HCT116 (cell line): ENCODE results near the gene APOA1. TPM values are rescaled to one million over a fixed set of nuclear protein-coding genes. Genes with fewer than 3 reads are reported as not detected.

Experiments used
- ATAC-seq: fragments of 200-7000 bp; cut with Tn5 transposase; 2 replicates; pipeline ENCODE4 v1.9.1; 2020; ENCODE audit warnings: mild to moderate bottlenecking, moderate library complexity
- BruUV-seq: library from RNA; stranded (reverse); fragments of 400-500 nt; replicated peaks from 2 replicates; lab custom pipeline; 2021; lab: Mats Ljungman, UMichigan
- CTCF ChIA-PET: fragments of 300-600 bp; sonication (Branson Sonifier 250); formaldehyde crosslinking; loops from one replicate; lab custom pipeline; 2021; ENCODE audit warnings: antibody characterized with exemption; lab: Charles Lee
- POLR2A ChIA-PET: fragments of 300-600, 350-600 bp; sonication (Branson Sonifier 250); formaldehyde crosslinking; loops from one replicate; lab custom pipeline; 2021; ENCODE audit warnings: antibody characterized with exemption; lab: Charles Lee
- RAD21 ChIA-PET, 2 experiments: fragments of 300-600 bp; sonication (Branson Sonifier 250); formaldehyde crosslinking; loops; one replicate each; lab custom pipeline; 2023; ENCODE audit warnings: low total read pairs in 2 of 2; ENCODE audit not compliant: uncharacterized antibody in 2 of 2, unreplicated experiment in 2 of 2, low non-redundant PET in 1 of 2; lab: Charles Lee
- DNase-seq: peaks from one replicate; pipeline ENCODE4 v3.0.0-alpha.2; 2010; ENCODE audit warnings: low read depth, low spot score
- H2AFZ ChIP-seq: fragments of 200-600 bp; shearing (Covaris generic), sonication (generic); 2 replicates; pipeline ENCODE4 v1.6.1; 2017; ENCODE audit warnings: low read depth, mixed run types, mixed read lengths, antibody characterized with exemption, low read length; ENCODE audit not compliant: poor library complexity, severe bottlenecking
- H3K27ac ChIP-seq: 2 replicates; pipeline ENCODE4 v1.5.1; 2012; ENCODE audit warnings: low read depth, low read length
- H3K27me3 ChIP-seq: fragments of 200-600 bp; sonication (generic); 2 replicates; pipeline ENCODE4 v1.6.1; 2016; ENCODE audit warnings: mixed run types, low read length, mixed read lengths; ENCODE audit not compliant: insufficient read depth
- H3K36me3 ChIP-seq, 2 experiments: fragments of 200-500 bp in 1 of 2; fragments of 200-600 bp in 1 of 2; sonication (Bioruptor generic) in 1 of 2; sonication (generic) in 1 of 2; 2 replicates each; pipeline versions ENCODE4 v1.5.1 to v1.6.1; 2014 to 2016; ENCODE audit warnings: low read length in 2 of 2, inconsistent platforms in 1 of 2, mixed read lengths in 1 of 2, mixed run types in 1 of 2; ENCODE audit not compliant: insufficient read depth in 2 of 2, control insufficient read depth in 1 of 2
- H3K4me1 ChIP-seq, 2 experiments: fragments of 200-600 bp in 1 of 2; sonication (generic) in 1 of 2; 2 replicates each; pipeline versions ENCODE4 v1.5.1 to v1.6.1; 2012 to 2017; ENCODE audit warnings: low read length in 2 of 2, inconsistent platforms in 1 of 2, mild to moderate bottlenecking in 1 of 2, mixed read lengths in 1 of 2, mixed run types in 1 of 2, moderate library complexity in 1 of 2; ENCODE audit not compliant: insufficient read depth in 2 of 2, control insufficient read depth in 1 of 2
- H3K4me2 ChIP-seq: fragments of 200-600 bp; sonication (generic); 2 replicates; pipeline ENCODE4 v1.6.1; 2017; ENCODE audit warnings: mixed run types, low read length, mixed read lengths
- H3K4me3 ChIP-seq, 2 experiments: fragments of 200-600 bp in 1 of 2; sonication (generic) in 1 of 2; replicated peaks in 1 of 2; 2 replicates each; pipeline ENCODE4 v1.5.1; 2011 to 2016; ENCODE audit warnings: low read length in 2 of 2, control low read depth in 1 of 2, low read depth in 1 of 2, mild to moderate bottlenecking in 1 of 2, mixed read lengths in 1 of 2, mixed run types in 1 of 2
- H3K79me2 ChIP-seq: fragments of 200-600 bp; sonication (generic); 2 replicates; pipeline ENCODE4 v1.6.1; 2017; ENCODE audit warnings: mild to moderate bottlenecking, mixed run types, low read length, moderate library complexity, mixed read lengths; ENCODE audit not compliant: insufficient read depth
- H3K9ac ChIP-seq: fragments of 200-600 bp; sonication (generic); 2 replicates; pipeline ENCODE4 v1.6.1; 2016; ENCODE audit warnings: low read length, mixed read lengths
- H3K9me2 ChIP-seq: fragments of 200-600 bp; sonication (generic), shearing (Covaris generic); 2 replicates; pipeline ENCODE4 v1.6.1; 2017; ENCODE audit warnings: mixed run types, mild to moderate bottlenecking, moderate library complexity; ENCODE audit not compliant: insufficient read depth
- H3K9me3 ChIP-seq, 2 experiments: fragments of 200-500 bp in 1 of 2; fragments of 200-600 bp in 1 of 2; sonication (Bioruptor generic) in 1 of 2; sonication (generic) in 1 of 2; 2 replicates each; pipeline ENCODE4 v1.6.1; 2014 to 2017; ENCODE audit warnings: low read length in 2 of 2, mixed read lengths in 2 of 2, inconsistent platforms in 1 of 2, low read depth in 1 of 2, mild to moderate bottlenecking in 1 of 2, mixed run types in 1 of 2, moderate library complexity in 1 of 2; ENCODE audit not compliant: control insufficient read depth in 1 of 2, insufficient read depth in 1 of 2
- H4K20me1 ChIP-seq: fragments of 200-600 bp; sonication (generic), shearing (Covaris generic); 2 replicates; pipeline ENCODE4 v1.6.1; 2017; ENCODE audit warnings: mixed run types, mild to moderate bottlenecking, moderate library complexity; ENCODE audit not compliant: insufficient read depth
- ELF1 ChIP-seq: IDR thresholded peaks from 2 replicates; pipeline ENCODE4 v1.6.1; 2012; ENCODE audit warnings: low read depth, borderline replicate concordance
- POLR2A ChIP-seq: IDR thresholded peaks from 2 replicates; pipeline ENCODE4 v1.7.0; 2011; ENCODE audit warnings: borderline replicate concordance; ENCODE audit not compliant: insufficient read depth, insufficient read length; ENCODE audit errors: extremely low read depth
- TCF7L2 ChIP-seq: IDR thresholded peaks from 2 replicates; pipeline ENCODE4 v1.7.0; 2011; ENCODE audit warnings: borderline replicate concordance, inconsistent platforms; ENCODE audit not compliant: insufficient read depth, insufficient read length; ENCODE audit errors: extremely low read depth
- intact Hi-C: fragments of 100-400 bp; cut with micrococcal nuclease; formaldehyde crosslinking; loops from 2 replicates; pipeline ENCODE4 v1.10.0; 2022
- total RNA-seq: library from RNA; stranded (reverse); gene quantifications from one replicate; pipeline ENCODE4 v1.2.1, GENCODE V29; 2021; ENCODE audit not compliant: unreplicated experiment
- TF ChIP-seq, protein P1 (sequence below): IDR thresholded peaks from 2 replicates; pipeline ENCODE4 v1.6.1; 2012
- TF ChIP-seq, protein P2 (sequence below), 3 experiments: fragments of 200-600 bp in 1 of 3; sonication (generic) in 1 of 3; IDR thresholded peaks in 2 of 3; conservative IDR thresholded peaks in 1 of 3; 2 replicates each; pipeline ENCODE4 v1.5.1; 2012 to 2017; ENCODE audit warnings: low read depth in 2 of 3, low read length in 2 of 3, antibody characterized with exemption in 1 of 3, borderline replicate concordance in 1 of 3, control low read depth in 1 of 3, mild to moderate bottlenecking in 1 of 3, mixed read lengths in 1 of 3, mixed run types in 1 of 3, moderate library complexity in 1 of 3; ENCODE audit not compliant: insufficient read depth in 1 of 3
- TF ChIP-seq, protein P3 (sequence below): IDR thresholded peaks from 2 replicates; pipeline ENCODE4 v1.6.1; 2012
- TF ChIP-seq, protein P4 (sequence below): IDR thresholded peaks from 2 replicates; pipeline ENCODE4 v1.6.1; 2011; ENCODE audit warnings: mild to moderate bottlenecking, low read length, moderate library complexity; ENCODE audit not compliant: insufficient replicate concordance; ENCODE audit errors: extremely low read depth

APOA1 gene
- total RNA-seq, 1 experiment from 2014 or later: 2.0 TPM

DNA sequence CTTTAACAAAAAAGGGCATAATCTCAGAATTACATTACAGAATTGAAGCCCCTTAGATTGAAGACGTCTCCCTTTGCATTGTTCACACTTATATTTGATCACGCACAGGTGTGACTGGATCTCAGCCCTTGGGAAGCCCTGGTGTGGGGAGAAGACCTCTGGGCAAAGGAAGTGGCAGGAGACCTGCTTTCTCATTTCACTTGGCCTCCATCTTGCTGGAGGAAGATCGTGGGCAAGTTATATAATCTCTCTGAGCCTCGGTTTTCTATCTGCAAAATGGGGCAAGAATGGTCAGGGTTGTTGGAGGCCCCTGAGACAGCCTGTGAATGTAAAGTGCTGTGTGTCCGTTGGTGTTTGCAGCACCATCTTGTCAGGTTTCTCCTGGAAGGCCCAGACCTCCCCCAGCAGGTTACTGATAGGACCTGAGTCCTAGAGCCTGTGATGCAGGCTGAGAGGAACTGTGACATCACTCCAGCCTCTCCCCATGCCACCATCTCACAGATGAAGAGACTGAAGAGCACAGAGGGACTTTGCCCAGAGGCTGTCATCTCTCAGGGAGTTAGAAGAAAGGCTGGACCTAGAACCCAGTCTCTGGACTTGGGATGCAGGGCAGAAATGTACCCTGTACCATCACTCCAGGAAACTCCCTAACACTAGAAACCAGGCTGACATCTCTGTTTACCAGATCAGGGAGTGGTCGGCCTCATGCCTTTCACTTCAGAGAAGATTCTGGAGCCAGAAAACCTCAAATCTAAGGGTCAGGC is 1.1 kb upstream of the APOA1 start:
- intact Hi-C loops: no loop called here
- H3K4me2 ChIP-seq: no peak overlapping the region
- RAD21 ChIA-PET: no interaction called here

More for the DNA sequence above, 1.1 kb upstream of the APOA1 start:
- ATAC-seq (no peak), DNase-seq (no peak)
- ChIA-PET CTCF (no interaction called here), POLR2A (no interaction called here)
- H3K9me2 ChIP-seq: no peaks in the 10 kb centered on the region
- no peaks in the 10 kb centered on the region for H4K20me1 ChIP-seq
- no peaks in the 10 kb centered on the region for H3K79me2 ChIP-seq
- H2AFZ ChIP-seq: no peak overlapping the region
- H3K4me1 ChIP-seq: peaks cover 8 to 15% of the 10 kb centered on the region in 2 experiments
- no peak overlapping the region for H3K9ac ChIP-seq
- no TSS peak for BruUV-seq
- no peak overlapping the region for H3K4me3 ChIP-seq
- H3K27me3 ChIP-seq: no peaks in the 10 kb centered on the region
- no peaks in the 10 kb centered on the region for H3K9me3 ChIP-seq
- no peak overlapping the region for H3K27ac ChIP-seq
- TF ChIP-seq POLR2A: no peak
- TF ChIP-seq, protein P1, sequence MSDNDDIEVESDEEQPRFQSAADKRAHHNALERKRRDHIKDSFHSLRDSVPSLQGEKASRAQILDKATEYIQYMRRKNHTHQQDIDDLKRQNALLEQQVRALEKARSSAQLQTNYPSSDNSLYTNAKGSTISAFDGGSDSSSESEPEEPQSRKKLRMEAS: no peak
- no peak for TF ChIP-seq TCF7L2
- TF ChIP-seq, protein P2, sequence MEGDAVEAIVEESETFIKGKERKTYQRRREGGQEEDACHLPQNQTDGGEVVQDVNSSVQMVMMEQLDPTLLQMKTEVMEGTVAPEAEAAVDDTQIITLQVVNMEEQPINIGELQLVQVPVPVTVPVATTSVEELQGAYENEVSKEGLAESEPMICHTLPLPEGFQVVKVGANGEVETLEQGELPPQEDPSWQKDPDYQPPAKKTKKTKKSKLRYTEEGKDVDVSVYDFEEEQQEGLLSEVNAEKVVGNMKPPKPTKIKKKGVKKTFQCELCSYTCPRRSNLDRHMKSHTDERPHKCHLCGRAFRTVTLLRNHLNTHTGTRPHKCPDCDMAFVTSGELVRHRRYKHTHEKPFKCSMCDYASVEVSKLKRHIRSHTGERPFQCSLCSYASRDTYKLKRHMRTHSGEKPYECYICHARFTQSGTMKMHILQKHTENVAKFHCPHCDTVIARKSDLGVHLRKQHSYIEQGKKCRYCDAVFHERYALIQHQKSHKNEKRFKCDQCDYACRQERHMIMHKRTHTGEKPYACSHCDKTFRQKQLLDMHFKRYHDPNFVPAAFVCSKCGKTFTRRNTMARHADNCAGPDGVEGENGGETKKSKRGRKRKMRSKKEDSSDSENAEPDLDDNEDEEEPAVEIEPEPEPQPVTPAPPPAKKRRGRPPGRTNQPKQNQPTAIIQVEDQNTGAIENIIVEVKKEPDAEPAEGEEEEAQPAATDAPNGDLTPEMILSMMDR (IDR thresholded peaks at IDR 0.05 in 2 of 3, conservative IDR thresholded peaks at IDR 0.05 in 1 of 3; ENCODE audit: borderline replicate concordance in 1 of 3, insufficient read depth in 1 of 3, low read depth in 2 of 3, low read length in 2 of 3): no peak
- TF ChIP-seq, protein P3, sequence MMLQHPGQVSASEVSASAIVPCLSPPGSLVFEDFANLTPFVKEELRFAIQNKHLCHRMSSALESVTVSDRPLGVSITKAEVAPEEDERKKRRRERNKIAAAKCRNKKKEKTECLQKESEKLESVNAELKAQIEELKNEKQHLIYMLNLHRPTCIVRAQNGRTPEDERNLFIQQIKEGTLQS: no peak
- TF ChIP-seq ELF1: no peak
- TF ChIP-seq, protein P4, sequence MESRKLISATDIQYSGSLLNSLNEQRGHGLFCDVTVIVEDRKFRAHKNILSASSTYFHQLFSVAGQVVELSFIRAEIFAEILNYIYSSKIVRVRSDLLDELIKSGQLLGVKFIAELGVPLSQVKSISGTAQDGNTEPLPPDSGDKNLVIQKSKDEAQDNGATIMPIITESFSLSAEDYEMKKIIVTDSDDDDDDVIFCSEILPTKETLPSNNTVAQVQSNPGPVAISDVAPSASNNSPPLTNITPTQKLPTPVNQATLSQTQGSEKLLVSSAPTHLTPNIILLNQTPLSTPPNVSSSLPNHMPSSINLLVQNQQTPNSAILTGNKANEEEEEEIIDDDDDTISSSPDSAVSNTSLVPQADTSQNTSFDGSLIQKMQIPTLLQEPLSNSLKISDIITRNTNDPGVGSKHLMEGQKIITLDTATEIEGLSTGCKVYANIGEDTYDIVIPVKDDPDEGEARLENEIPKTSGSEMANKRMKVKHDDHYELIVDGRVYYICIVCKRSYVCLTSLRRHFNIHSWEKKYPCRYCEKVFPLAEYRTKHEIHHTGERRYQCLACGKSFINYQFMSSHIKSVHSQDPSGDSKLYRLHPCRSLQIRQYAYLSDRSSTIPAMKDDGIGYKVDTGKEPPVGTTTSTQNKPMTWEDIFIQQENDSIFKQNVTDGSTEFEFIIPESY: no peak
- peaks cover 0 to 2% of the 10 kb centered on the region in 2 experiments; a peak in 1 of 4 replicates for H3K36me3 ChIP-seq
